ENCODE data around the gene MIOS.

MIOS gene

GRCh38 chr7:7595451-7595850 lies 28.8 kb downstream of the MIOS start:
- TF ChIP-seq BCL6B (tag by site-specific recombination; IDR thresholded peaks at IDR 0.05) = no peak
- TF ChIP-seq, protein P1, sequence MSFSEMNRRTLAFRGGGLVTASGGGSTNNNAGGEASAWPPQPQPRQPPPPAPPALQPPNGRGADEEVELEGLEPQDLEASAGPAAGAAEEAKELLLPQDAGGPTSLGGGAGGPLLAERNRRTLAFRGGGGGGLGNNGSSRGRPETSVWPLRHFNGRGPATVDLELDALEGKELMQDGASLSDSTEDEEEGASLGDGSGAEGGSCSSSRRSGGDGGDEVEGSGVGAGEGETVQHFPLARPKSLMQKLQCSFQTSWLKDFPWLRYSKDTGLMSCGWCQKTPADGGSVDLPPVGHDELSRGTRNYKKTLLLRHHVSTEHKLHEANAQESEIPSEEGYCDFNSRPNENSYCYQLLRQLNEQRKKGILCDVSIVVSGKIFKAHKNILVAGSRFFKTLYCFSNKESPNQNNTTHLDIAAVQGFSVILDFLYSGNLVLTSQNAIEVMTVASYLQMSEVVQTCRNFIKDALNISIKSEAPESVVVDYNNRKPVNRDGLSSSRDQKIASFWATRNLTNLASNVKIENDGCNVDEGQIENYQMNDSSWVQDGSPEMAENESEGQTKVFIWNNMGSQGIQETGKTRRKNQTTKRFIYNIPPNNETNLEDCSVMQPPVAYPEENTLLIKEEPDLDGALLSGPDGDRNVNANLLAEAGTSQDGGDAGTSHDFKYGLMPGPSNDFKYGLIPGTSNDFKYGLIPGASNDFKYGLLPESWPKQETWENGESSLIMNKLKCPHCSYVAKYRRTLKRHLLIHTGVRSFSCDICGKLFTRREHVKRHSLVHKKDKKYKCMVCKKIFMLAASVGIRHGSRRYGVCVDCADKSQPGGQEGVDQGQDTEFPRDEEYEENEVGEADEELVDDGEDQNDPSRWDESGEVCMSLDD (tag by site-specific recombination; IDR thresholded peaks at IDR 0.05) = no peak
- no peak for TF ChIP-seq ZNF664 (tag by site-specific recombination; IDR thresholded peaks at IDR 0.05)
- TF ChIP-seq ZNF362 (tag by site-specific recombination; IDR thresholded peaks at IDR 0.05) = no peak
- peak; percentile 31; the same call in 1 of the 2 replicates for TF ChIP-seq ZNF654 (tag by site-specific recombination; IDR thresholded peaks at IDR 0.05; ENCODE audit: low read depth)
- TF ChIP-seq ZNF558 (tag by site-specific recombination; IDR thresholded peaks at IDR 0.05) = no peak
- no peak for TF ChIP-seq ZNF16 (tag by site-specific recombination; IDR thresholded peaks at IDR 0.05; ENCODE audit: low read depth)
- Histone ChIP-seq H3K4me1 (ENCODE audit: control insufficient read depth, insufficient read depth, low read length) (no peaks in the 10 kb centered on the region), H3K36me3 (ENCODE audit: control insufficient read depth in 2 of 2, insufficient read depth in 1 of 2, low read length in 2 of 2) (peaks cover 24 to 28% of the 10 kb centered on the region in 2 experiments), H3K9me3 (ENCODE audit: control insufficient read depth, insufficient read depth, low read depth, low read length) (no peaks in the 10 kb centered on the region), H3K27ac (ENCODE audit: extremely low read depth, low read depth, low read length) (no peak overlapping the region), H3K4me3 (ENCODE audit: low read depth, low read length) (no peak overlapping the region)
- ChIA-PET POLR2A (no interaction called here), CTCF (interaction anchor here (0.6 to 2.1 kb wide), 10 partner anchors 10 to 701 kb away, joined by 3 to 16 read pairs (median 3); no protein-coding TSS in a partner anchor)

DNA sequence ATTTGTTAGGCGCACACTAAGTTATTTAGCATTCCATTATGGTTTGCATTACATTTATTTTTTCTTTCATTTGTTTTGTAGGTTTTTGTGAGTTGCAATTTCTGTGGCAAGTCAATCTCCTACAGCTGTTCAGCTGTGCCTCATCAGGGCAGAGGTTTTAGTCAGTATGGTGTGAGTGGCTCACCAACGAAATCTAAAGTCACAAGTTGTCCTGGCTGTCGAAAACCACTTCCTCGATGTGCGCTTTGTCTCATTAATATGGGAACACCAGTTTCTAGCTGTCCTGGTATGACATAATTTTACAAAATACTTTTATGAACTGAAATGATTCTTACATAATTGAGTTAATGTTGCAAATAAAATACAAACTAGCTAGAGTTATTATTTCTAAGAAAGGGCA lies 29.5 kb downstream of the MIOS start:
- no peaks in the 10 kb centered on the region for H3K9me3 ChIP-seq (ENCODE audit: control insufficient read depth, insufficient read depth, low read depth, low read length)
- H3K4me1 ChIP-seq (ENCODE audit: control insufficient read depth, insufficient read depth, low read length) = no peaks in the 10 kb centered on the region
- peaks cover 24 to 27% of the 10 kb centered on the region in 2 experiments for H3K36me3 ChIP-seq (ENCODE audit: control insufficient read depth in 2 of 2, insufficient read depth in 1 of 2, low read length in 2 of 2)
- no peak overlapping the region for H3K4me3 ChIP-seq (ENCODE audit: low read depth, low read length)
- CTCF ChIA-PET = interaction anchor here (0.6 to 2.1 kb wide), 4 partner anchors 146 to 700 kb away, joined by 3 to 16 read pairs (median 6); no protein-coding TSS in a partner anchor
- no peak overlapping the region for H3K27ac ChIP-seq (ENCODE audit: extremely low read depth, low read depth, low read length)
- POLR2A ChIA-PET = no interaction called here
- no peak for TF ChIP-seq ZNF214 (tag by site-specific recombination; IDR thresholded peaks at IDR 0.05; ENCODE audit: borderline replicate concordance)
- no peak for TF ChIP-seq ZNF645 (tag by site-specific recombination; IDR thresholded peaks at IDR 0.05)
- no peak for TF ChIP-seq ZNF223 (tag by site-specific recombination; IDR thresholded peaks at IDR 0.05)
- TF ChIP-seq, protein P2, sequence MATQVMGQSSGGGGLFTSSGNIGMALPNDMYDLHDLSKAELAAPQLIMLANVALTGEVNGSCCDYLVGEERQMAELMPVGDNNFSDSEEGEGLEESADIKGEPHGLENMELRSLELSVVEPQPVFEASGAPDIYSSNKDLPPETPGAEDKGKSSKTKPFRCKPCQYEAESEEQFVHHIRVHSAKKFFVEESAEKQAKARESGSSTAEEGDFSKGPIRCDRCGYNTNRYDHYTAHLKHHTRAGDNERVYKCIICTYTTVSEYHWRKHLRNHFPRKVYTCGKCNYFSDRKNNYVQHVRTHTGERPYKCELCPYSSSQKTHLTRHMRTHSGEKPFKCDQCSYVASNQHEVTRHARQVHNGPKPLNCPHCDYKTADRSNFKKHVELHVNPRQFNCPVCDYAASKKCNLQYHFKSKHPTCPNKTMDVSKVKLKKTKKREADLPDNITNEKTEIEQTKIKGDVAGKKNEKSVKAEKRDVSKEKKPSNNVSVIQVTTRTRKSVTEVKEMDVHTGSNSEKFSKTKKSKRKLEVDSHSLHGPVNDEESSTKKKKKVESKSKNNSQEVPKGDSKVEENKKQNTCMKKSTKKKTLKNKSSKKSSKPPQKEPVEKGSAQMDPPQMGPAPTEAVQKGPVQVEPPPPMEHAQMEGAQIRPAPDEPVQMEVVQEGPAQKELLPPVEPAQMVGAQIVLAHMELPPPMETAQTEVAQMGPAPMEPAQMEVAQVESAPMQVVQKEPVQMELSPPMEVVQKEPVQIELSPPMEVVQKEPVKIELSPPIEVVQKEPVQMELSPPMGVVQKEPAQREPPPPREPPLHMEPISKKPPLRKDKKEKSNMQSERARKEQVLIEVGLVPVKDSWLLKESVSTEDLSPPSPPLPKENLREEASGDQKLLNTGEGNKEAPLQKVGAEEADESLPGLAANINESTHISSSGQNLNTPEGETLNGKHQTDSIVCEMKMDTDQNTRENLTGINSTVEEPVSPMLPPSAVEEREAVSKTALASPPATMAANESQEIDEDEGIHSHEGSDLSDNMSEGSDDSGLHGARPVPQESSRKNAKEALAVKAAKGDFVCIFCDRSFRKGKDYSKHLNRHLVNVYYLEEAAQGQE (tag by site-specific recombination; IDR thresholded peaks at IDR 0.05) = no peak
- no peak for TF ChIP-seq ZNF449 (tag by site-specific recombination; IDR thresholded peaks at IDR 0.05)
- no peak for TF ChIP-seq ZNF585B (tag by site-specific recombination; IDR thresholded peaks at IDR 0.05)
- TF ChIP-seq, protein P3, sequence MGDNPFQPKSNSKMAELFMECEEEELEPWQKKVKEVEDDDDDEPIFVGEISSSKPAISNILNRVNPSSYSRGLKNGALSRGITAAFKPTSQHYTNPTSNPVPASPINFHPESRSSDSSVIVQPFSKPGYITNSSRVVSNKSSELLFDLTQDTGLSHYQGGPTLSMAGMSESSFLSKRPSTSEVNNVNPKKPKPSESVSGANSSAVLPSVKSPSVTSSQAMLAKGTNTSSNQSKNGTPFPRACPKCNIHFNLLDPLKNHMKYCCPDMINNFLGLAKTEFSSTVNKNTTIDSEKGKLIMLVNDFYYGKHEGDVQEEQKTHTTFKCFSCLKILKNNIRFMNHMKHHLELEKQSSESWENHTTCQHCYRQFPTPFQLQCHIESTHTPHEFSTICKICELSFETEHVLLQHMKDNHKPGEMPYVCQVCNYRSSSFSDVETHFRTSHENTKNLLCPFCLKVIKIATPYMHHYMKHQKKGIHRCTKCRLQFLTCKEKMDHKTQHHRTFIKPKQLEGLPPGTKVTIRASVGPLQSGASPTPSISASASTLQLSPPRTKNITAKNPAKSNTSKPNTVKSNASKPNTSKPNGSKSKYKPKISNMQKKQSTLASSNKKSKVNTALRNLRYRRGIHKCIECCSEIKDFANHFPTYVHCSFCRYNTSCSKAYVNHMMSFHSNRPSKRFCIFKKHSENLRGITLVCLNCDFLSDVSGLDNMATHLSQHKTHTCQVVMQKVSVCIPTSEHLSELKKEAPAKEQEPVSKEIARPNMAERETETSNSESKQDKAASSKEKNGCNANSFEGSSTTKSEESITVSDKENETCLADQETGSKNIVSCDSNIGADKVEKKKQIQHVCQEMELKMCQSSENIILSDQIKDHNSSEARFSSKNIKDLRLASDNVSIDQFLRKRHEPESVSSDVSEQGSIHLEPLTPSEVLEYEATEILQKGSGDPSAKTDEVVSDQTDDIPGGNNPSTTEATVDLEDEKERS (tag by site-specific recombination; IDR thresholded peaks at IDR 0.05) = no peak
- TF ChIP-seq ZNF549 (tag by site-specific recombination; IDR thresholded peaks at IDR 0.05) = no peak
- no peak for TF ChIP-seq ZNF561 (tag by site-specific recombination; IDR thresholded peaks at IDR 0.05; ENCODE audit: borderline replicate concordance)
- no peak for TF ChIP-seq ZNF23 (tag by site-specific recombination; IDR thresholded peaks at IDR 0.05; ENCODE audit: borderline replicate concordance)
- no peak for TF ChIP-seq FEZF1 (tag by site-specific recombination; IDR thresholded peaks at IDR 0.05)
- no peak for TF ChIP-seq PRDM1 (tag by site-specific recombination; IDR thresholded peaks at IDR 0.05)
- TF ChIP-seq ZNF184 (tag by site-specific recombination; IDR thresholded peaks at IDR 0.05) = no peak
